ENCODE results near the gene MICAL2. TPM values are rescaled to one million over a fixed set of nuclear protein-coding genes. Genes with fewer than 3 reads are reported as not detected.

The MICAL2 gene
- total RNA-seq, 1 experiment from 2014 or later, result 37.4 TPM

DNA sequence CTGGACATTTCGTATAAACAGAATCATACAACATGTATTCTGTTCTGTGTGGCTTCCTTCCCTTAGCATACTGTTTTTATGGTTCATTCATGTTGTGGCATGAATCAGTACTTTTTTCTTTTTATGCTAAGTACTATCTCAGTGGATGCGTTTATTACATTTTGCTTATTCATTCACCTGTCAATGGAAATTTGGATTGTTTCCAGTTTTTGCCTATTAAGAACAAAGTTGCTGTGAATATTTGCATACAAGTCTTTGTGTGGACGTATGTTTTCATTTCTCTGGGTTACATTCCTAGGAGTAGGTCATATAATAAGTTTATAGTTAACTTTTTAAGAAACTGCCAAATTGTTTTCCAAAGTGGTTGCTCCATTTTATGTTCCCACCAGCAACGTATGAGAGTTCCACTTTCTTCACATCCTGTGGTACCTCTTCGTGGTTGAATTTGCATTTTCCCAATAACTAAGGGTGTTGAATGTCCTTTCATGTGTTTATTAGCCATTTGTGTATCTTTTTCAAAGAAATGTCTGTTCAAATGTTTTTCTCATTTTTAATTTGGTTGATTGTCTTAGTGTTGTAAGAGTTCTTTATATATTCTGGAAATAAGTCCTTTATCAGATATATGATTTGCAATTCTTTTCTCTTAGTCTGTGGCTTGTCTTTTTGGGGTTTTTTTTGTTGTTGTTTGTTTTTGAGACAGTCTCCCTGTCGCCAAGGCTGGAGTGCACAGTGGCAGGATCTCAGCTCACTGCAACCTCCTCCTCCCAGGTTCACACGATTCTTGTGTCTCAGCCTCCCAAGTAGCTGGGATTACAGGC lies 46.0 kb upstream of the MICAL2 start:
- no peaks in the 10 kb centered on the region for H3K36me3 ChIP-seq (ENCODE audit: control insufficient read depth in 1 of 2, insufficient read depth in 2 of 2, low read length in 2 of 2)
- no TSS peak for BruUV-seq (replicated peaks)
- ChIA-PET POLR2A (interaction anchor here (5.3 kb wide), 1 partner anchor 22 kb away, joined by 43 read pairs; no protein-coding TSS in a partner anchor), CTCF (interaction anchor here (0.6 kb wide), 1 partner anchor 217 kb away, joined by 4 read pairs; no protein-coding TSS in a partner anchor), RAD21 (ENCODE audit: low non-redundant PET in 1 of 2, low total read pairs in 2 of 2, uncharacterized antibody in 2 of 2, unreplicated experiment in 2 of 2) (no interaction called here)
- TF ChIP-seq, protein P1, sequence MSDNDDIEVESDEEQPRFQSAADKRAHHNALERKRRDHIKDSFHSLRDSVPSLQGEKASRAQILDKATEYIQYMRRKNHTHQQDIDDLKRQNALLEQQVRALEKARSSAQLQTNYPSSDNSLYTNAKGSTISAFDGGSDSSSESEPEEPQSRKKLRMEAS (IDR thresholded peaks at IDR 0.05), result no peak
- TF ChIP-seq SIN3A (IDR thresholded peaks at IDR 0.05; ENCODE audit: low read depth), result no peak
- TF ChIP-seq EGR1 (IDR thresholded peaks at IDR 0.05; ENCODE audit: low read depth), result no peak
- TF ChIP-seq, protein P2, sequence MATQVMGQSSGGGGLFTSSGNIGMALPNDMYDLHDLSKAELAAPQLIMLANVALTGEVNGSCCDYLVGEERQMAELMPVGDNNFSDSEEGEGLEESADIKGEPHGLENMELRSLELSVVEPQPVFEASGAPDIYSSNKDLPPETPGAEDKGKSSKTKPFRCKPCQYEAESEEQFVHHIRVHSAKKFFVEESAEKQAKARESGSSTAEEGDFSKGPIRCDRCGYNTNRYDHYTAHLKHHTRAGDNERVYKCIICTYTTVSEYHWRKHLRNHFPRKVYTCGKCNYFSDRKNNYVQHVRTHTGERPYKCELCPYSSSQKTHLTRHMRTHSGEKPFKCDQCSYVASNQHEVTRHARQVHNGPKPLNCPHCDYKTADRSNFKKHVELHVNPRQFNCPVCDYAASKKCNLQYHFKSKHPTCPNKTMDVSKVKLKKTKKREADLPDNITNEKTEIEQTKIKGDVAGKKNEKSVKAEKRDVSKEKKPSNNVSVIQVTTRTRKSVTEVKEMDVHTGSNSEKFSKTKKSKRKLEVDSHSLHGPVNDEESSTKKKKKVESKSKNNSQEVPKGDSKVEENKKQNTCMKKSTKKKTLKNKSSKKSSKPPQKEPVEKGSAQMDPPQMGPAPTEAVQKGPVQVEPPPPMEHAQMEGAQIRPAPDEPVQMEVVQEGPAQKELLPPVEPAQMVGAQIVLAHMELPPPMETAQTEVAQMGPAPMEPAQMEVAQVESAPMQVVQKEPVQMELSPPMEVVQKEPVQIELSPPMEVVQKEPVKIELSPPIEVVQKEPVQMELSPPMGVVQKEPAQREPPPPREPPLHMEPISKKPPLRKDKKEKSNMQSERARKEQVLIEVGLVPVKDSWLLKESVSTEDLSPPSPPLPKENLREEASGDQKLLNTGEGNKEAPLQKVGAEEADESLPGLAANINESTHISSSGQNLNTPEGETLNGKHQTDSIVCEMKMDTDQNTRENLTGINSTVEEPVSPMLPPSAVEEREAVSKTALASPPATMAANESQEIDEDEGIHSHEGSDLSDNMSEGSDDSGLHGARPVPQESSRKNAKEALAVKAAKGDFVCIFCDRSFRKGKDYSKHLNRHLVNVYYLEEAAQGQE (IDR thresholded peaks at IDR 0.05; ENCODE audit: low read depth), result no peak
- TF ChIP-seq, protein P3, sequence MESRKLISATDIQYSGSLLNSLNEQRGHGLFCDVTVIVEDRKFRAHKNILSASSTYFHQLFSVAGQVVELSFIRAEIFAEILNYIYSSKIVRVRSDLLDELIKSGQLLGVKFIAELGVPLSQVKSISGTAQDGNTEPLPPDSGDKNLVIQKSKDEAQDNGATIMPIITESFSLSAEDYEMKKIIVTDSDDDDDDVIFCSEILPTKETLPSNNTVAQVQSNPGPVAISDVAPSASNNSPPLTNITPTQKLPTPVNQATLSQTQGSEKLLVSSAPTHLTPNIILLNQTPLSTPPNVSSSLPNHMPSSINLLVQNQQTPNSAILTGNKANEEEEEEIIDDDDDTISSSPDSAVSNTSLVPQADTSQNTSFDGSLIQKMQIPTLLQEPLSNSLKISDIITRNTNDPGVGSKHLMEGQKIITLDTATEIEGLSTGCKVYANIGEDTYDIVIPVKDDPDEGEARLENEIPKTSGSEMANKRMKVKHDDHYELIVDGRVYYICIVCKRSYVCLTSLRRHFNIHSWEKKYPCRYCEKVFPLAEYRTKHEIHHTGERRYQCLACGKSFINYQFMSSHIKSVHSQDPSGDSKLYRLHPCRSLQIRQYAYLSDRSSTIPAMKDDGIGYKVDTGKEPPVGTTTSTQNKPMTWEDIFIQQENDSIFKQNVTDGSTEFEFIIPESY (IDR thresholded peaks at IDR 0.05; ENCODE audit: extremely low read depth, insufficient replicate concordance, low read length), result no peak
- TF ChIP-seq EZH2phosphoT487 (IDR thresholded peaks at IDR 0.05; ENCODE audit: borderline replicate concordance), result no peak
- TF ChIP-seq EZH2 (IDR thresholded peaks at IDR 0.05), result no peak
- no peak for TF ChIP-seq SP1 (IDR thresholded peaks at IDR 0.05; ENCODE audit: low read depth)
- TF ChIP-seq TCF7L2 (IDR thresholded peaks at IDR 0.05; ENCODE audit: borderline replicate concordance, extremely low read depth, insufficient read depth, insufficient read length), result no peak
- TF ChIP-seq JUND (IDR thresholded peaks at IDR 0.05), result no peak
- TF ChIP-seq CEBPB (IDR thresholded peaks at IDR 0.05; ENCODE audit: low read depth), result no peak
- no peak for TF ChIP-seq ZNF274 (IDR thresholded peaks at IDR 0.05; ENCODE audit: low read depth, low read length)
- TF ChIP-seq YY1 (IDR thresholded peaks at IDR 0.05; ENCODE audit: extremely low read depth, insufficient replicate concordance, low read depth, low read length), result no peak
- no peak for TF ChIP-seq POLR2A (IDR thresholded peaks at IDR 0.05; ENCODE audit: borderline replicate concordance, extremely low read depth, insufficient read depth, insufficient read length)
- TF ChIP-seq POLR2AphosphoS5 (IDR thresholded peaks at IDR 0.05; ENCODE audit: low read depth, low read length), result no peak
- no peak for TF ChIP-seq CBX3 (IDR thresholded peaks at IDR 0.05; ENCODE audit: low read depth)
- no peak overlapping the region for H3K9ac ChIP-seq (ENCODE audit: low read length)
- H3K27ac ChIP-seq (ENCODE audit: low read depth, low read length), result no peak overlapping the region
- no peaks in the 10 kb centered on the region for H3K9me3 ChIP-seq (ENCODE audit: control insufficient read depth in 1 of 2, insufficient read depth in 1 of 2, low read depth in 1 of 2, low read length in 2 of 2)
- ATAC-seq (no peak), DNase-seq (ENCODE audit: low read depth, low spot score) (no peak)
- no peak overlapping the region for H3K4me3 ChIP-seq (replicated peaks in 1 of 2; ENCODE audit: low read depth in 1 of 2, low read length in 2 of 2)
- intact Hi-C loops (cut with micrococcal nuclease), result no loop called here
- H4K20me1 ChIP-seq (ENCODE audit: insufficient read depth), result no peaks in the 10 kb centered on the region
- H2AFZ ChIP-seq (ENCODE audit: low read depth, low read length, poor library complexity, severe bottlenecking), result no peak overlapping the region
- H3K4me2 ChIP-seq (ENCODE audit: low read length), result no peak overlapping the region
- H3K27me3 ChIP-seq (ENCODE audit: insufficient read depth, low read length), result no peaks in the 10 kb centered on the region
- peaks cover 31 to 48% of the 10 kb centered on the region in 2 experiments for H3K4me1 ChIP-seq (ENCODE audit: control insufficient read depth in 1 of 2, insufficient read depth in 2 of 2, low read length in 2 of 2)
- H3K9me2 ChIP-seq (ENCODE audit: insufficient read depth), result no peaks in the 10 kb centered on the region
- H3K79me2 ChIP-seq (ENCODE audit: insufficient read depth, low read length), result no peaks in the 10 kb centered on the region

All from HCT116 (cell line).